Fibroblast of lung (primary cell): ENCODE data around the gene ANKRD13A.

Experiments
- CTCF ChIP-seq, 2 donors: IDR thresholded peaks in 1 of 2; conservative IDR thresholded peaks in 1 of 2; 1 replicate in 1 of 2; 2 replicates in 1 of 2; pipeline ENCODE4 v1.5.1; 2011 to 2012; ENCODE audit warnings: low read length in 2 of 2, control low read depth in 1 of 2, inconsistent platforms in 1 of 2, low read depth in 1 of 2, mild to moderate bottlenecking in 1 of 2
- EZH2 ChIP-seq: IDR thresholded peaks from 2 replicates; pipeline ENCODE4 v1.5.1; 2012; ENCODE audit warnings: low read length, control low read depth, mild to moderate bottlenecking; ENCODE audit errors: missing control alignments

DNA sequence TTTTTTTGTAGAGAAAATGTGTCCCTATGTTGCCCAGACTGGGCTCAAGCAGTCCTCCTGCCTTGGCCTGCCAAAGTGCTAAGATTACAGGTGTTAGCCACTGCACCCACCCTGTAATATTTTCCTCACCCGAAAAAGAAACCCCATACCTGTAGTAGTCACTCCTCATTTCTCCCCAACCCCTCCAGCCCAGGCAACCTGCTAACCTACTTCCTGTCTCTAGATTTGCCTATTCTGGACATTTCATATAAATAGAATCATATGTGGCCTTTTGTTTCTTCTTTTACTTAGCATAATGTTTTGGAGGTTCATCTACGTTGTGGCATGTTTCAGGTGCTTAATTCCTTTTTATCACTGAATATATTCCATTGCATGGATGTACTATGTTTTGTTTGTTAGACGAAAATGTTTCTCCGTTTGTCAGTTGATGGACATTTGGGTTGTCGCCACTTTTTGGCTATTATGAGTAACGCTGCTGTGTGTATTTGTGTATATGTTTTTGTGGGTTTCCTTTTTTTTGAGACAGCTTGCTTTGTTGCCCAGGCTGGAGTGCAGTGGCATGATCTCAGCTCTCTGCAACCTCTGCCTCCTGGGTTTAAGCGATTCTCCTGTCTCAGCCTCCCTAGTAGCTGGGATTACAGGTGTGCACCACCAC lies 6.2 kb downstream of the ANKRD13A start:
- no peak for TF ChIP-seq EZH2
- TF ChIP-seq CTCF (conservative IDR thresholded peaks at IDR 0.05 in 1 of 2, IDR thresholded peaks at IDR 0.05 in 1 of 2; ENCODE audit: low read depth in 1 of 2, low read length in 2 of 2): no peak
